ENCODE data around the gene PLA2G4A.

Gene PLA2G4A

DNA sequence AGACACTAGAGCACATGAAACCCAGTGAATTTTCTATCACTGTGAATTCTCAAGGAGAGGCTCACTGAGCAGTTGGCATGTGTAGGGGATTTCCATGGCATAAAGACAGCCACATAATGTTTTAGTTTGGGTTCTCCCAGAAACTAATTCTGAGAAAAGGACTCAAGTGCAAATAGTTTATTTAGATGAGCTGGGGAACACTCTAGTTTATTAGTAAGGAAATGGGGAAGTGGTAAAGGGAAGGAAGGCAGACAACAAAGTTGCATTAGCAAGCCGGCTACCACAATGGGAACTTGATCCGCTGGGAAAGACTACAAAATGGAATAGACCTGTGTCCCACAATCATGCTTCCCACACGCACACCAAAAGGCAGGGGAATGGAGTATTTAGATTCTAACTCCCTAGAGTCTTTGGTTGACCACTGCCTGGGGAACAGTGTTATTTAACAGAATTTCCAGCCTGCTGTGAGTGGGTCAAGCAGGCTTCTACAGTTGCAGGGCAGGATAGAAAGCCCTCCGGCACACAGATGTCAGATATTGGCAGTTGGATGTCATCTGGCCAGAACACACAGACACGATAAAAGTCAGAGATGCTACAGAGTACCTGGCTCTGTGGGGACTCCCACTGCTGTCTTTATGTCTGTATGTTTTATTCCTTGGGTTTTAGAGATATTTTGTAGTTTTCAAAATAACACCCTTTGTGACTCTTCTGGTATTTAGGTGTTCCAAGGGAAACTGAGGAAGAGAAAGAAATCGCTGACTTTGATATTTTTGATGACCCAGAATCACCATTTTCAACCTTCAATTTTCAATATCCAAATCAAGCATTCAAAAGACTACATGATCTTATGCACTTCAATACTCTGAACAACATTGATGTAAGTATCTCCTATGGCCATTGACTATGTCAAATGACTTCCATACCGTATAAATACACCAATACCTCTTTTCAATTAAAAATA, 150.1 kb downstream of the PLA2G4A start:
- no peak for DNase-seq

DNA sequence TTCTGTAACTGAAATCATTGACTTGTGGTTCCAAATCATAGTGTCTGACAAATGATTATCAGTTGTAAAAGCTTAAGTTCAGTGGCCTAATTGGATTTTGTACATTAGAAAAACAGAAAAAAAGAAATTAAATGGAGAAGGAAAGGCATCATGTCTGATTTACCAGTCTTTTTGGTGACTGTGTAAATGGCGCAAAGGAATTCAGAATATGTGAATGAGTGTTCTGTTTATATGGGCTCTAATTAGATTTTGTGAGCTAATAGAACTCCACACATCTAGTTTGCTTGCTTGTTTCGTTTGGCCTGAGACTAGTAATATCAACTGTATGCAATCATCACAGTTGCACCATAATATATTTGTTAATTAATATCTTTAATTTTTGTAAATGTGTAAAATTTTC, 151.7 kb downstream of the PLA2G4A start:
- no peak for DNase-seq

- DNase-seq, result no peak
Observed at GRCh38 chr1:186982116-186982515, 153.4 kb downstream of the PLA2G4A start.

GRCh38 chr1:186983327-186983726, 154.6 kb downstream of the PLA2G4A start:
- no peak for DNase-seq

DNA sequence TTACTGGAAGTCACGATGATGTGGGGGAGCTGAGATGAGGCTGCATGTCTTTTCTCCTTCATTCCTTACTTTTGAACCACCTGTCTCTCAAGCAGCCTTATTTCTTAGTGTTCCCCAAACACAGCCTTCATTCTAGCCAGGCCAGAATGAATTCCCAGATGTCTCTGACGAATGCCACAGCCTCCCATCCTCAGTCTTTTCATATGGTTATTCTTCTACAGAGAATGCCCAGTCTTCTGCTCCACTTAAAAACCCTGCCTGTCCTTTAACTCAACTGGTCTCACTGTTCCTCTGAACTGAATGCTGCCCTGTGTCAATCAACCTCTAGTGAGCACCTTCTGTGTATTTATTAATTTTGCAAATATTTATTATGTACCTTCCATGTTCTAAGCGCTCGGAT, 156.2 kb downstream of the PLA2G4A start:
- DNase-seq, result no peak

DNA sequence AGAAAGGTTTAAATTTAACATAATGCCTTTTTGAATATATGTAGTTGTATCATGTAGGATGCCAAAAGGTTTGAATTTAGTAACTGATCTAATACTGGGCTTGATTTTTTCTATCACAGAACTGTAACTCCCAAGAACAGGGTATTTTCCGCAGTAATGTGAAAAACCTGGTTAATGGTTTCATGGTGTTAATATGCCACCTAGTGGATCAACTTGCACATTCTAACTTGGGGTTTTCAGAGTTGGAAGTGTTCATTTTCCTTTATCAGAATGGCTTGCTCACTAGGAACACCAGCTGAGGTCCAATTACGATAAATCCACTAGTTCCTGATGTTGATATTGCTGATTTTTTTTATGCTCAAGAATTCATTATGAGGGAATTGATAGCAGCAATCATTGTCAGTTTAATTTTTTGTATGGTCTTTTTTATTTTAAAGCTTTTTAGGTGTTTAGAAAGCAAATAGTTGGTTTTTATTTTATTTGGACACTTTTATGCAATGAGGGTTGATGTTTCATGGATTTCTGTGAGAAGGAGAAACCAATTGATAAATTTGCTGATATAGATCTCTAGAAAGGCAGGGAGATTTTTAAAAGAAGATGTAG, 157.2 kb downstream of the PLA2G4A start:
- no peak for DNase-seq

GRCh38 chr1:186987065-186987464, 158.3 kb downstream of the PLA2G4A start:
- DNase-seq, result no peak

DNA sequence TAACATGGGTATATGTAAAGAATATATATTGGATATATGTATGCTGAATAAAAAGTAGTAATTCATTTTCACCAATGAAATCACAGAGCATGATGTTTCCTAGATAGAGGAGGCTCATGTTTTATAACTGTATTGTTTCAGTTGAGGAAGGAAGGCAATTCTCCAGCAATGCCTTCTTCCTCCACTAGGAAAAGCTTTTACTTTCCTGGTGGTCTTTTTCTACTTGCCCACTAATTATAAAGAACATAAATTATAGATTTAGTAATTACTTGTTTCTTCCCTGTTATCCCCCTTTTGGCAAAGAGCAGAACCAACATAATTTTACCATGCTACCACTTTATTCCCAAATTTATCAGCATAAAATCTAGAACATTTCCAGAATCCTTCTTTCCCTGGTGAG, 159.0 kb downstream of the PLA2G4A start:
- no peak for DNase-seq

GRCh38 chr1:186993996-186994395, 165.2 kb downstream of the PLA2G4A start:
- no peak for DNase-seq

DNA sequence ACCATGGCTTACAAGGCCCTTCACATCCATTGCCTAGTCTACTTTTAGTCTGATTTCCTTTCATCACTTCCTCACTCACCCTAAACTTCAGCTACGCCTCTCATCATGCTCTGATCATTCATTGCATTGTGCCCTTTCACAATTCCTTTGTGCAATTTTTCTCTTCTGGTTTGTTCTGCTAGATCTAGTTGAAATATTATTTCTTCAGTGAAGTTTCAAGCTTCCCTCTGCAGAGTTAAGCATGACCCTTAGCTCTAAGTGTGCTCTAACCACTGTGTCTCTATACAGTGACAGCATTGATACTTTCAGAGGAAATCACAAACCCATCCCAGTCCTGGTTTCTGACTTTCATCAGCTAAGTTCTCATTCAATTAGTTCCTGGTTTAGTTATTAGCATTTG, 166.1 kb downstream of the PLA2G4A start:
- no peak for DNase-seq

DNA sequence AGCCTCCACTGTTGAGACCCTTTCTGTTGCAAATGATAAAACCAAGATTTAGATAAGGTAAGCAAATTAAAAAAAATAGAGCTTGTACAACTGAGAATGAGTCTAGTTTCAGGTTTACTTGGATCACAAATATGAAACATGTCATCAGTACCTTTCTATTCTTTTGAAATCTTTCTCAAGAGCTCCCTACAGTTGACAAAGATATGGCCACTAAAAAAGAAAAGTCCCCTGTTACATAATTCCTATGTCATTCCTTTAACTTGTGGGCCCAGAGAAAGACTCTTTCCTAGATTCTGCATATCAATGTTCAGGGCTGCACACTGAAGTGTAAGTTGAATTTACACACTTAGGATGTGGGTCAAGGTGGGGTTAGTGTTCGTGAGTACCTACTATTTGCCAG, 168.1 kb downstream of the PLA2G4A start:
- no peak for DNase-seq

- no peak for DNase-seq
Observed at GRCh38 chr1:186997877-186998276, 169.1 kb downstream of the PLA2G4A start.

- no peak for DNase-seq
Observed at GRCh38 chr1:186999506-186999905, 170.8 kb downstream of the PLA2G4A start.

- no peak for DNase-seq
Observed at GRCh38 chr1:187001198-187001889, 172.6 kb downstream of the PLA2G4A start.

GRCh38 chr1:187003353-187003752, 174.6 kb downstream of the PLA2G4A start:
- DNase-seq, result no peak

DNA sequence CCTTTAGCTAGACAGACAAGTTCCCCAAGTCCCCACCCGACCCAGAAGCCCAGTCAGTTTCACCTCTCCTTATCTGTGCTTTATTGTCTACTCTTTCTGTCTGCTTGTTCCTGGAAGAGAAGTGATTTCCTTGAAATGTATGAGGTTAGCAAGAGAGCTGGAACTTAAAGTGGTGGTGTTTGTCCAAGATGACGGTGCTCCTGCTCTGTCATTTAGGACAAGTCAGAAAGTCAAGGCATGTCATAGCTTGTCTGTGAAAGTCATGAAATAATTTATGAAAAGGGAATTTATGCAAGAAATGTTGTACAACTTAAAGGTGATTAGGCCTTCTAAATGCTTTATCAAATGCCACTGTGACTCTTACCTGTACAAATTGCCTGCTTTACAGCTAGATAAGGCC, 178.1 kb downstream of the PLA2G4A start:
- no peak for DNase-seq

DNA sequence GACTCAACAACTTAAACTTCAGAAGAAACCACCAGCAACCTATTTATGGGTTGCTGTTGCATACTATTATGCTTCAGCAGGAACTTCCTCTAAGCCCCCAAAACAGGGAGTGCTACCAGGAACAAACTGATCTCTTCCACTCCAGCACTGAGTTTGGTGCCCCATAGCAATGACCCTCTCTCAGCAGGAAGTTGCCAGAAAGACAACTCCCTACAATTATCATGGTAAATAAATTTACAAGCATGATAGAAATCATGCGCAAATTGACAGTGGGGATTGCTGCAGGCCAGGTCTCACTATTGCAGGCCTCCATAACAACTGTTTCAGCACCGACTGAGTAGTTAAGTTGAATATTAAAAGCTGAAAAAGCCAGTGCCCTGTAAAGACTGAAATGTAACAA, 180.6 kb downstream of the PLA2G4A start:
- DNase-seq, result no peak

GRCh38 chr1:187010571-187011309, 182.0 kb downstream of the PLA2G4A start:
- DNase-seq, result no peak

DNA sequence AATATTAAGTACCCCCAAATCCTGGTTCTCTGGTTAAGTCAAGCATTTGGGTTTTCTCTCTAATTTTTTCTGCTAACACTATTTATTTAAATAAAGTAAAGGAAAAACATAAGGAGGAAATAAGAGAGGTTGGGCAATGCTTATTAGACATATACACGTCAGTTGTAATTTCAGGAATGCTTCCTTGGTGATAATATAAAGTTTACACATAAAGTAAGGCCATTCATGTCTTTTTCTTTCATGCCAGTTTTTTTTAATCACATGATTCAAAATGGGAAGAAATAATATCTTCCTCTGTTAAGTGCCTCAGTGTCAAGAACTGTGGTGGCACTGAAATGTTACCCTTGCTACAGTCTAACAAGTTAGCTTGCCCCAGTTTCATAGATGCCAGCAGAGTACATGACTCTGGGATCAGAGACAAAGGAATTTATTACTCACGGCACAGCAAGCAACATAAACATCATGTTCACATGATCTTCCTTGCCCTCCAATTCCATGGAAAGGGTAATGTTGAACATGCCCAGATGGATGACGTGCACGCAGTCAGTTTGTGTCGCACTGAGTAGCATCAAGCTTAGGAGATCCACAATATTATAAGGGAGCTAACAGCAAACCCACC, 184.9 kb downstream of the PLA2G4A start:
- no peak for DNase-seq

GRCh38 chr1:187018291-187018690, 189.5 kb downstream of the PLA2G4A start:
- no peak for DNase-seq

GRCh38 chr1:187027253-187027652, 198.5 kb downstream of the PLA2G4A start:
- no peak for DNase-seq
